ENCODE data around the gene TGFA. TPM values are rescaled to one million over a fixed set of nuclear protein-coding genes. Genes with fewer than 3 reads are reported as not detected.

Gene TGFA
- total RNA-seq, 2 experiments from 2014 or later, result 0.25 to 0.38 TPM

DNA sequence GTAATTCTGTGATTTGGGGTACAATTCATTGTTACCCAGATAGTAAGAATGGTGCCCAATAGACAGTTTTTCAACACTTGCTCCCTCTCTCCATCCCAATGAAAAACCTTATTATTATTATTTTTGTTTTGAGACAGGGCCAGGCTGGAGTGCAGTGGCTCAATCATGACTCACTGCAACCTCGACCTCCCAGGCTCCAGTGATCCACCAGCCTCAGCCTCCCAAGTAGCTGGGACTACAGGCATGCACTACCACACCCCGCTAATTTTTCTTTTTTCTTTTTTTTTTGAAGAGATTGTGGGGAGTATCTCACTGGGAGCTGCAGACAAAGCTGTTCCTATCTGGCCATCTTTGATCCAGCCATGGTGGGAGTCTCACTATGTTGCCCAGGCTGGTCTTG is 7.2 kb downstream of the TGFA start:
- Mint-ChIP-seq H3K36me3 (ENCODE audit: low read depth) (no peaks in the 10 kb centered on the region), H3K27ac (no peak overlapping the region), H3K9me3 (no peaks in the 10 kb centered on the region), H3K27me3 (peaks cover 2% of the 10 kb centered on the region), H3K4me1 (ENCODE audit: low read depth) (no peaks in the 10 kb centered on the region), H3K4me3 (no peak overlapping the region)
- ATAC-seq (no peak), DNase-seq (no peak)
- intact Hi-C loops (cut with micrococcal nuclease), result no loop called here
- ChIA-PET POLR2A (no interaction called here), CTCF (interaction anchor here (0.8 kb wide), 1 partner anchor 12 kb away, joined by 3 read pairs; no protein-coding TSS in a partner anchor)
- TF ChIP-seq, protein P1, sequence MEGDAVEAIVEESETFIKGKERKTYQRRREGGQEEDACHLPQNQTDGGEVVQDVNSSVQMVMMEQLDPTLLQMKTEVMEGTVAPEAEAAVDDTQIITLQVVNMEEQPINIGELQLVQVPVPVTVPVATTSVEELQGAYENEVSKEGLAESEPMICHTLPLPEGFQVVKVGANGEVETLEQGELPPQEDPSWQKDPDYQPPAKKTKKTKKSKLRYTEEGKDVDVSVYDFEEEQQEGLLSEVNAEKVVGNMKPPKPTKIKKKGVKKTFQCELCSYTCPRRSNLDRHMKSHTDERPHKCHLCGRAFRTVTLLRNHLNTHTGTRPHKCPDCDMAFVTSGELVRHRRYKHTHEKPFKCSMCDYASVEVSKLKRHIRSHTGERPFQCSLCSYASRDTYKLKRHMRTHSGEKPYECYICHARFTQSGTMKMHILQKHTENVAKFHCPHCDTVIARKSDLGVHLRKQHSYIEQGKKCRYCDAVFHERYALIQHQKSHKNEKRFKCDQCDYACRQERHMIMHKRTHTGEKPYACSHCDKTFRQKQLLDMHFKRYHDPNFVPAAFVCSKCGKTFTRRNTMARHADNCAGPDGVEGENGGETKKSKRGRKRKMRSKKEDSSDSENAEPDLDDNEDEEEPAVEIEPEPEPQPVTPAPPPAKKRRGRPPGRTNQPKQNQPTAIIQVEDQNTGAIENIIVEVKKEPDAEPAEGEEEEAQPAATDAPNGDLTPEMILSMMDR (IDR thresholded peaks at IDR 0.05), result no peak

DNA sequence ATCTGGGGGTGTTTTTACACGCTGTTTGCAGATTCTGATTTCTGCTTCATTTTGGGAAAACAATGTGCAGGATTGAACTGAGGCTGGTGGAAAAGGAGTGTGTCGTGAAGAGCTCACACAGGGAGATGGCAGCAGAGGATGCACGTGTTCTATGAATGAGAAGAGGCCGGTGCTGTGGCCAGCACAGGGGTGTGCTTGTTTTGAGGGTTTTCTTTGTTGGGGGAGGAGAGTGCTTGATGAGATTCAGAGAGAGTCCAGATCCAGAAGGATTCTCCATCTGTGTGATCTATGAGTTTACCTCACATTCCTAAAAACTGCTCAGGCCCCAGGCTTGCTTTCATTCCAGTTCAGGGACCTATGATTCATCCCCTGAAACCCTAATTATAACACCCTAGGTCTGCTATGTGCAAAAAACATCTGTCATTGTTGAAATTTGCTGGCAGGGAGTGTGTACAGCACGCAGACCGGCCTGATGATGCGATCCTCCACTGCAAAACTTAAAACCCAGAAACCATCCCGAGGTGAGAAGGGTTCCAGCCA is 12.1 kb downstream of the TGFA start:
- Mint-ChIP-seq H3K4me3 (no peak overlapping the region), H3K27ac (no peak overlapping the region), H3K9me3 (no peaks in the 10 kb centered on the region), H3K27me3 (peaks cover 2% of the 10 kb centered on the region), H3K4me1 (ENCODE audit: low read depth) (no peaks in the 10 kb centered on the region), H3K36me3 (ENCODE audit: low read depth) (no peaks in the 10 kb centered on the region)
- POLR2A ChIA-PET, result no interaction called here
- ATAC-seq, result peak; percentile 30
- TF ChIP-seq, protein P1 (IDR thresholded peaks at IDR 0.05), result no peak
- no peak for DNase-seq
- CTCF ChIA-PET, result interaction anchor here (0.7 kb wide), 1 partner anchor 12 kb away, joined by 3 read pairs; the partner anchor contains the start of gene TGFA
- intact Hi-C loops (cut with micrococcal nuclease), result no loop called here

DNA sequence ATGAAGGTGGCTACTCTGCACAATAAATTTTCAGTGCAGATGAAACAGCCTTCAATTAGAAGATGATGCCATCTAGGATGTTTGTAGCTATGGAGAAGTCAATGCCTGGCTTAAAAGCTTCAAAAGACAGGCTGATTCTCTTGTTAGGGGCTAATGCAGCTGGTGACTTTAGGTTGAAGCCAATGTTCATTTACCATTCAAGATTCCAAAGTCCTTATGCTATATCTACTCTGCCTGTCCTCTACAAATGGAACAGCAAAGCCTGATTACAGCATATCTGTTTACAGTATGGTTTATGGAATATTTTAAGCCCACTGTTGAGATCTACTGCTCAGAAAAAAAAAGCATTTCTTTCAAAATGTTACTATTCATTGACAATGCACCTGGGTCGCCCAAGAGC is 15.8 kb downstream of the TGFA start:
- TF ChIP-seq, protein P1 (IDR thresholded peaks at IDR 0.05), result no peak

DNA sequence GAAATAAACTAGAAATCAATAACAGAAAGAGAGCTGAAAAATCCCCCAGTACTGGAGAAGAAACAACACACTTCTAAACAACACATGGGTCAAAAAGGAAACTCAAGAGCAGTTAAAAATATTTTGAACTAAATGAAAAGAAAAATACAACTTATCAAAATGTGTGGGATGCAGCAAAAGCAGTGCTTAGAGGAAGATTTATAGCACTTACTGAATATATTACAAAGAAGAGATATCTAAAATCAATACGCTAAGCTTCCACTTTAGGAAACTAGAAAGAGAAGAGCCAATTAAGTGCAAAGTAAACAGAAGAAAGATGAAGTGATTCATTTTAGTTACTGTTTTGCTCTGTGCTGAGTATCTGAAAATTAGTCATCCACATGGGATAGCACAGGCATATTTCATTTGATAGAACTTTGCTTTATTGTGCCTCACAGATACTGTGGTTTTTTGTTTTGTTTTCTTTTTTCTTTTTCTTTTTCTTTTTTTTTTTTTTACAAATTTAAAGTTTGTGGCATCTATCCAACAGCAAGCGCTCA is 17.0 kb downstream of the TGFA start:
- no peak for ATAC-seq
- no peak for DNase-seq
- POLR2A ChIA-PET, result interaction anchor here (0.6 kb wide), 1 partner anchor 161 kb away, joined by 3 read pairs; no protein-coding TSS in a partner anchor
- H3K4me3 Mint-ChIP-seq, result no peak overlapping the region
- TF ChIP-seq, protein P1 (IDR thresholded peaks at IDR 0.05), result no peak
- H3K9me3 Mint-ChIP-seq, result peaks cover 8% of the 10 kb centered on the region
- peaks cover 2% of the 10 kb centered on the region for H3K4me1 Mint-ChIP-seq (ENCODE audit: low read depth)
- H3K36me3 Mint-ChIP-seq (ENCODE audit: low read depth), result peaks cover 3% of the 10 kb centered on the region
- no peaks in the 10 kb centered on the region for H3K27me3 Mint-ChIP-seq
- intact Hi-C loops (cut with micrococcal nuclease), result no loop called here
- no peak overlapping the region for H3K27ac Mint-ChIP-seq
- CTCF ChIA-PET, result interaction anchor here (0.7 to 2.0 kb wide), 4 partner anchors 81 to 530 kb away, joined by 3 to 6 read pairs (median 3); no protein-coding TSS in a partner anchor

More for the DNA sequence above, 15.8 kb downstream of the TGFA start:
- CTCF ChIA-PET, result interaction anchor here (1.2 to 2.0 kb wide), 2 partner anchors 22 to 80 kb away, joined by 4 to 6 read pairs; no protein-coding TSS in a partner anchor
- ATAC-seq (no peak), DNase-seq (no peak)
- intact Hi-C loops (cut with micrococcal nuclease), result no loop called here
- H3K9me3 Mint-ChIP-seq, result peaks cover 8% of the 10 kb centered on the region
- H3K4me1 Mint-ChIP-seq (ENCODE audit: low read depth), result no peaks in the 10 kb centered on the region
- no peaks in the 10 kb centered on the region for H3K27me3 Mint-ChIP-seq
- H3K36me3 Mint-ChIP-seq (ENCODE audit: low read depth), result peaks cover 3% of the 10 kb centered on the region
- POLR2A ChIA-PET, result interaction anchor here (1.2 kb wide), 1 partner anchor 79 kb away, joined by 3 read pairs; no protein-coding TSS in a partner anchor
- H3K4me3 Mint-ChIP-seq, result no peak overlapping the region
- H3K27ac Mint-ChIP-seq, result no peak overlapping the region

DNA sequence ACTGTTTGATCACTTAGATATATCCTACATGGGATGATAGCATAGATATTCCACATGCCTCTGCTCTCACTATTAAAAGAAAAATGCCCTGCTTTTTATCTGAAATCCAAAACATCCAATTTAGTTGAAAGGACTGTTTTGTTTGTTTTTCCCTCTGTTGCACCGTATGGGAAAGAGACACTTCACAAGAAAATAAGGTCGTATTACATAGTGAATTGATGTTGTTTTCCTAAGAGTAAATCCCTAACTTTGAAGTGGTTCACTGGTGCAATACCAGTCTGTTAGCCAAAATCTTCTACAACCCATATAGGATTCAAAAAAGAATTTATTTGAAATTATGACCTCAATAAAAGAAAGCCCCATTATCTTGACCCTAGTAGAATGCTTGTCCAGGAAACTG is 18.1 kb downstream of the TGFA start:
- intact Hi-C loops (cut with micrococcal nuclease), result no loop called here
- no peak overlapping the region for H3K27ac Mint-ChIP-seq
- no peak for ATAC-seq
- no peaks in the 10 kb centered on the region for H3K27me3 Mint-ChIP-seq
- POLR2A ChIA-PET, result no interaction called here
- DNase-seq, result no peak
- H3K9me3 Mint-ChIP-seq, result peaks cover 8% of the 10 kb centered on the region
- H3K4me1 Mint-ChIP-seq (ENCODE audit: low read depth), result peaks cover 4% of the 10 kb centered on the region
- TF ChIP-seq, protein P1 (IDR thresholded peaks at IDR 0.05), result no peak
- peaks cover 3% of the 10 kb centered on the region for H3K36me3 Mint-ChIP-seq (ENCODE audit: low read depth)
- CTCF ChIA-PET, result no interaction called here
- no peak overlapping the region for H3K4me3 Mint-ChIP-seq
